ENCODE measurements around the gene HIC2. TPM values are rescaled to one million over a fixed set of nuclear protein-coding genes. Genes with fewer than 3 reads are reported as not detected.

Gene HIC2
- total RNA-seq, 2 donors from 2014 or later: 38.5 to 45.6 TPM

DNA sequence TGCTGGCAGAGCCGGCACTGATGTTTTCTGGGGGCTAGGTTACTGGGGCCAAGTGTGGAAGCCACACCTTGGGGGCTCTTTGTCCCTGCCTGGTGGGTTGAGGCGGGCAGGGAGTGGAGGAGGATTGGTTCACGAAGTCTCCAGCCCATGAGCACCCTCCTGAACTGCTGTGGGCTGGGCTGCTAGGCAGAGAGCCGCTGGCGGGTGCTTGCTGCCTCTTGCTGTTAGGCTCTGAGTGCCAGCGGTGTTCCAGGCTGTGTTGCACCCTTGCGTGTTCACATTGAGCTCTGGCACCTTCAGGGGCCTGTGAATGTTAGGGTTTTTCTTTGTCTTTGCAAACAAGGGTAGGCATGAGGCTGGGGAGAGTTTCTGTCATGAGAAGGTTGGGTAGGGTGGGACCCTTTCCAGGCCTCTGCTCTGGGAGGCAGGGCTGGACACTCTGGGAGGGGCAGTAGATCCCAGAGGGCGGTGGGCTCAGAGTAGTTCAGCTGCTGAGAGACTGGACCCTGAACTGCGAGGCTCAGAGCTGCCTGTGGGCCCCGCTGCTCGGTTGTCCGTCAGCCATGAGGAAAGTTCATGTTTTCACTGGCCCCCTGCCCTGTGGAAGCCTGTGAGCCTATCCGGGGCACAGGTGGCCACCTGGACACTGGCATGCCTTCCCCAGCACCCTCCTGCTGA lies 26.0 kb downstream of the HIC2 start:
- no peaks in the 10 kb centered on the region for H3K27me3 ChIP-seq (ENCODE audit: control insufficient read depth, insufficient read depth, low read length, poor library complexity, severe bottlenecking)
- H3K27me3 Mint-ChIP-seq (ENCODE audit: insufficient read depth): no peaks in the 10 kb centered on the region
- H3K36me3 ChIP-seq (ENCODE audit: control insufficient read depth, insufficient read depth, low read length): peaks cover 24% of the 10 kb centered on the region
- H3K9me3 ChIP-seq (ENCODE audit: control insufficient read depth, low read length): no peaks in the 10 kb centered on the region
- no peaks in the 10 kb centered on the region for H3K4me1 ChIP-seq (ENCODE audit: control insufficient read depth, insufficient read depth, low read length)
- peaks cover 22% of the 10 kb centered on the region for H3K36me3 Mint-ChIP-seq (ENCODE audit: low read depth)
- no peaks in the 10 kb centered on the region for H3K9me3 Mint-ChIP-seq
- DNase-seq: peak; percentile 42
- no peak overlapping the region for H3K4me3 Mint-ChIP-seq
- no peak for TF ChIP-seq CTCF (conservative IDR thresholded peaks at IDR 0.05)
- 92 to 96% methylated on average over 5 to 13 of the region's 13 CpGs for WGBS, 2 experiments (ENCODE audit: insufficient coverage in 1 of 2, insufficient read length in 1 of 2)
- H3K4me3 ChIP-seq (ENCODE audit: low read length): no peak overlapping the region
- peak overlapping the region; percentile 72 for H3K27ac Mint-ChIP-seq
- no peaks in the 10 kb centered on the region for H3K4me1 Mint-ChIP-seq
- H3K9ac ChIP-seq (ENCODE audit: extremely low read depth, low read length, poor library complexity, severe bottlenecking): no peak overlapping the region
- H3K27ac ChIP-seq (ENCODE audit: low read depth, low read length): peak overlapping the region; percentile 63

- Mint-ChIP-seq H3K27ac (no peak overlapping the region), H3K27me3 (ENCODE audit: insufficient read depth) (no peaks in the 10 kb centered on the region), H3K4me1 (peaks cover 4% of the 10 kb centered on the region), H3K4me3 (no peak overlapping the region), H3K9me3 (no peaks in the 10 kb centered on the region), H3K36me3 (ENCODE audit: low read depth) (peaks cover 23% of the 10 kb centered on the region)
- H3K4me3 ChIP-seq (ENCODE audit: low read length): no peak overlapping the region
- H3K27ac ChIP-seq (ENCODE audit: low read depth, low read length): peak overlapping the region; percentile 44
- TF ChIP-seq CTCF (conservative IDR thresholded peaks at IDR 0.05): no peak
- H3K36me3 ChIP-seq (ENCODE audit: control insufficient read depth, insufficient read depth, low read length): peaks cover 28% of the 10 kb centered on the region
- H3K27me3 ChIP-seq (ENCODE audit: control insufficient read depth, insufficient read depth, low read length, poor library complexity, severe bottlenecking): no peaks in the 10 kb centered on the region
- 92 to 98% methylated on average over 10 to 16 of the region's 16 CpGs for WGBS, 2 experiments (ENCODE audit: insufficient coverage in 1 of 2, insufficient read length in 1 of 2)
- H3K9ac ChIP-seq (ENCODE audit: extremely low read depth, low read length, poor library complexity, severe bottlenecking): no peak overlapping the region
- no peaks in the 10 kb centered on the region for H3K9me3 ChIP-seq (ENCODE audit: control insufficient read depth, low read length)
- DNase-seq: peak; percentile 37
- no peaks in the 10 kb centered on the region for H3K4me1 ChIP-seq (ENCODE audit: control insufficient read depth, insufficient read depth, low read length)
Measured at GRCh38 chr22:21443735-21444421, 26.7 kb downstream of the HIC2 start.

- DNase-seq: peak; percentile 35
- peak overlapping the region; percentile 26 for H3K27ac Mint-ChIP-seq
Measured at GRCh38 chr22:21444701-21445436, 27.7 kb downstream of the HIC2 start.

More at GRCh38 chr22:21444701-21445436, 27.7 kb downstream of the HIC2 start:
- Histone ChIP-seq H3K4me1 (ENCODE audit: control insufficient read depth, insufficient read depth, low read length) (no peaks in the 10 kb centered on the region), H3K9me3 (ENCODE audit: control insufficient read depth, low read length) (no peaks in the 10 kb centered on the region), H3K36me3 (ENCODE audit: control insufficient read depth, insufficient read depth, low read length) (peaks cover 32% of the 10 kb centered on the region), H3K27me3 (ENCODE audit: control insufficient read depth, insufficient read depth, low read length, poor library complexity, severe bottlenecking) (no peaks in the 10 kb centered on the region), H3K4me3 (ENCODE audit: low read length) (no peak overlapping the region), H3K27ac (ENCODE audit: low read depth, low read length) (no peak overlapping the region), H3K9ac (ENCODE audit: extremely low read depth, low read length, poor library complexity, severe bottlenecking) (no peak overlapping the region)
- TF ChIP-seq CTCF (conservative IDR thresholded peaks at IDR 0.05): no peak
- no peaks in the 10 kb centered on the region for H3K27me3 Mint-ChIP-seq (ENCODE audit: insufficient read depth)
- 95 to 96% methylated on average over 30 to 35 of the region's 35 CpGs for WGBS, 2 experiments (ENCODE audit: insufficient coverage in 1 of 2, insufficient read length in 1 of 2)
- no peaks in the 10 kb centered on the region for H3K9me3 Mint-ChIP-seq
- peaks cover 7% of the 10 kb centered on the region for H3K4me1 Mint-ChIP-seq
- peaks cover 27% of the 10 kb centered on the region for H3K36me3 Mint-ChIP-seq (ENCODE audit: low read depth)
- no peak overlapping the region for H3K4me3 Mint-ChIP-seq
